Activated gamma-delta T cell treated with Interleukin-2 at 50 U/mL for 16 hours (primary cell): ENCODE results near the gene TELO2.

Source experiments
- DNase-seq: peaks from one replicate; pipeline ENCODE4 v3.0.0-alpha.2; 2020

TELO2 gene

GRCh38 chr16:1500465-1501150, 7.4 kb downstream of the TELO2 start:
- no peak for DNase-seq

GRCh38 chr16:1501630-1502029, 8.5 kb downstream of the TELO2 start:
- DNase-seq: no peak

DNA sequence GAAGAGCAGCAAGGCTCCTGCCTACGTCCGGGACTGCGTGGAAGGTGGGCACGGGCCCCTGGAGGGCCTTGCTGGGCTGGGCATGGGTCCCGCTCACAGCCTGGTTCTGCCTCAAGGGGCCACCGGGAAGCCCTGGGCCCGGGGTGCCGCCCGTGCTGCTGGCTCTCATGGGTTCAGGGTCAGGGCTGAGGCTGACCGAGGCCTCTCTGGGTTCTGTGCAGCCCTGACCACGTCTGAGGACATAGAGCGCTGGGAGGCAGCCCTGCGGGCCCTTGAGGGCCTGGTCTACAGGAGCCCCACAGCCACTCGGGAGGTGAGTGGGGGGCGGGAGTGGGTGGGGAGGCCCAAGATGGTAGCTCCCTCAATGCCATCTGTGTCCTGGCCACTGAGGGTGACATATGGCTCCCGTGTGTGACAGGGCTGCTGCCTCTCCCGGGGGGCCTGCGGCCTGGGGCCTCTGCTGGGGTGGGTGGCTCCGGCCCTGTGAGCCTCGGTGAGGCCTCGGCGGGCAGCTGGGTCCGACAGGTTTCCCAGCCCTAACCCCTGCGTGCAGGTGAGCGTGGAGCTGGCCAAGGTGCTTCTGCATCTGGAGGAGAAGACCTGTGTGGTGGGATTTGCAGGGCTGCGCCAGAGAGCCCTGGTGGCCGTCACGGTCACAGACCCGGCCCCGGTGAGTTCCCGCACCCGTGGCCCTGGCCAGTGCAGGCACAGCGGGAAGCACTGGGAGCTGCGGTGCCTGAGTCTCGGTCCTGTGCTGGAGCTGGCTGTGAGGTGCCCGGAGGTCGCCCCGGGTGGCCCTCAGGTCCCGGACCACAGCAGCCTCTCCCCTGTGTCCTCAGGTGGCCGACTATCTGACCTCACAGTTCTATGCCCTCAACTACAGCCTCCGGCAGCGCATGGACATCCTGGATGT, 9.2 kb downstream of the TELO2 start:
- DNase-seq: no peak

DNA sequence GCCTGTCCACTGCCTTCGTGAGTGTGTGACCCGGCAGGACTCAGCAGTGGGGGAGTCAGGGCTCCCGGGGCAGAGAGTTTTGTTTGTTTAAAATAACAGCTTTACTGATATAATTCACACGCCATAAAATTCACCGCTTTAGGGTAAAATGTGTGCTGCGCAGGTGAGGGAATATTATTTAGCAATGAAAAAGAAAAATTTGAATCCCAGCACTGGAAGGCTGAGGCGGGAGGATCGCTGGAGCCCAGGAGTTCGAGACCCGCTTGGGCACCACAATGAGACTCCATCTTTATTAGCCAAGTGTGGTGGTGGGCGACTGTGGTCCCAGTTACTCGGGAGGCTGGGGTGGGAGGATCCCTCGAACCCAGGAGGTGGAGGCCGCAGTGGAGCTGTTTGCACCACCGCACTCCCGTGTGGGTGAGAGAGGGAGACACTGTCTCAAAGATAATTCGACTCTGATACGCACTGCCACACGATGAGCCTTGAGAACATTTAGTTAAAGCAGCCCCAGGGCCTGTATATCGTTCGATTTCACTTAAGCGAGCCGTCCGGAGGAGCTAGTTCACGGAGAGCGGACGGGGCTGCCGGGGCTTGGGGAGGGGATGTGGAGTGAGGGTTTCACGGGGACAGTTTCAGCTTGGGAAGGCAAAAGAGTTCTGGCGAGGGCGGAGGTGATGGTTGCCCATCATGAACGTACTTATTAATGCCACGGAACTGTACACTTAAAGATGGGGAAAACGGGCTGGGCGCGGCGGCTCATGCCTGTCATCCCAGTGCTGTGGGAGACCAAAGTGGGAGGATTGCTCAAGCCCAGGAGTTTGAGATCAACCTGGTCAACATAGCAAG, 10.2 kb downstream of the TELO2 start:
- DNase-seq: no peak

GRCh38 chr16:1505073-1505844, 12.1 kb downstream of the TELO2 start:
- no peak for DNase-seq

- no peak for DNase-seq
Observed at GRCh38 chr16:1505912-1506311, 12.8 kb downstream of the TELO2 start.

DNA sequence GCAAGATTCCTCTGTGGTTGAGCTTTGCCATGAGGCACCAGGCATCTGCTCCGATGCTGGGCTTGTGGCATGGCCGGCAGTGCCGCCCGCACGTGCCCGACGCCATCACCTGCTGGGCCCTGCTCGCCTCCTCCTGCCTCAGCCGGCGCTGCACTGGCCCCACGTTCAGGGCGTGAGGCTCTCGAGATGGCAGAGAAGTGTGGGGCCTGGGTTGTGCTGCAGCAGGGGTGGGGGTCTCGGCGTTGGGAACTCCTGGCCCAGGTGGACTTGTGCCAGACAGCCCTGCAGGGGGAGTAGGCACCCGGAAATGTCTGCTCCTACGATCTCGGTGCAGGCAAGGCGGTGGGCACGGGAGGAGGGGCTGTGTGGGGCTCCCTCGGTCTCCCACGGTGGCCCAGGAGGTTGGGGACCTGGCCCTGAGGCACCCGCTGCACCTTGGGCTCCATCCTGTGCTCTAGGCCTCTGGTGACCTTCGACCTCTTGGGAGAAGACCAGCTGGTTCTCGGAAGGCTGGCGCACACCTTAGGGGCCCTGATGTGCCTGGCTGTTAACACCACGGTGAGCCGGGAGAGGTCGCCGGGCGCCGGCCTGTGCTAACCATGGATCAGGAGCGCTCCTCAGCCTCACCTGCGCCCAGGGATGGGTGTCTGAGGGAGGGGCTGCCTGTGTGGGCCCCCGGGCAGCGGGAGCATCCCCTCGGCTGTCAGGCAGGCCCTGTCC, 13.5 kb downstream of the TELO2 start:
- no peak for DNase-seq

GRCh38 chr16:1508494-1509187, 15.5 kb downstream of the TELO2 start:
- no peak for DNase-seq

DNA sequence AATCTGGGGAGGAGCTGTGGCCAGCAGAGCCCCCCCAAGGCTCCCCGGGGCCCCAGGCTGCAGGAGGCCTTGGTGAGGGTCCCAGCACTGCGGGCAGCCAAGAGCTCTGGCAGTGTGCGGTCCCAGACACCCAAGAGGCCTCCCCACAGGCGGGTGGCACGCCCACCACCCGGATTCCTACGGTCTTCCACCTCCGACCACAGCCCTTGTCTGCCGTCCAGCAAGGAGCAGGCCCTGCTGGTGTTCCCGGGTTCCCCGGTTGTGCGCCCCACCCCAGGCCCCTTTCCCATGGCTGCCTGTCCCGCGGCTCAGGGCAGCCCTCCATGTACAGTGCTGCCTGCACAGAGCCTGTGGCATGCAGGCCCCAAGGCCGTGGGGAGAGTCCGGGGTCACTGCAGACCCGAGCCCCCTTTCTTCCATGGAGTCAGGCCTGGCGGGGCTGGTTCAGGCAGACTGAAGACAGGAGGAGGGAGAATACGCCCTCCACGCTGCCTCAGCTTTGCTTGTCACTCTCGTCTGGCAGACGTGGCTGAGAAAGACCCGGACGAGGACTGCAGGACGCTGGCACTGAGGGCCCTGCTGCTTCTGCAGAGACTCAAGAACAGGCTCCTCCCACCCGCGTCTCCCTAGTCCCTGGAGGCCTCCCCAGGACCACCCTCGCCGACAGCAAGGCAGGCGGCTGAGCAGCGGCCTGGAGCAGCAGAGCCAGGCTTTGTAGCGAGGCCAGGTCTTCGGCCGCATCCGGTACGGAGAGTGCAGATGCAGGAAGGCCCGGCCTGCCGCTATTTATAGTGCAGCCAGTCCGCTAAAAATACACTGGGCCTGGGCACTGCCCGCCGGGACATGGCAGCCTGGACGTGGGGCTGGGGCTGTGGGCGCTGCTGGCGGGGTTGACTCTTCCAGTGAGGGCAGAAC, 16.4 kb downstream of the TELO2 start:
- DNase-seq: no peak

- DNase-seq: no peak
Observed at GRCh38 chr16:1510272-1510671, 17.1 kb downstream of the TELO2 start.

DNA sequence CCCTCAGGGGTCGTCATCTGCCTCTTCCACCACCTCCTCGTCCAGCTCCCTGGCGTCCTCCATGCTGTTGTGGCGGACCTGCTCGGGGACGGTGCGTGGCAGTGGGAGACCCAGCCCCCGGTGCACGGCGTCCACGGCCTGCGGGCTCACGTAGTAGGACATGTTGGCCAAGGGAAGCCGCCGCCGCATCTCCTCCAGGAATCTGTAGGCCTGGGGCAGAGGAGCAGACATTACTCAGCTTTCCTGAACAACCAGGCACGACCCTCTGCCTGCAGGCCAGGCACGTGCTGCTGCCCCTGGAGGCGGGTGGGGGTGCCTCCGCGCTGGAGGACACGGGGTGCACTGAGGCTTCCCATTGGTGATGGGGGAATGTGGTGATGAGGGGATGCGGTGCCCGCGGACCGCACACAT, 17.8 kb downstream of the TELO2 start:
- DNase-seq: no peak

- no peak for DNase-seq
Observed at GRCh38 chr16:1511662-1512569, 18.8 kb downstream of the TELO2 start.

- no peak for DNase-seq
Observed at GRCh38 chr16:1512774-1513173, 19.6 kb downstream of the TELO2 start.

GRCh38 chr16:1514507-1514906, 21.3 kb downstream of the TELO2 start:
- DNase-seq: no peak

GRCh38 chr16:1518626-1519135, 25.5 kb downstream of the TELO2 start:
- no peak for DNase-seq

GRCh38 chr16:1519831-1520230, 26.7 kb downstream of the TELO2 start:
- no peak for DNase-seq

- DNase-seq: no peak
Observed at GRCh38 chr16:1520461-1520860, 27.3 kb downstream of the TELO2 start.

DNA sequence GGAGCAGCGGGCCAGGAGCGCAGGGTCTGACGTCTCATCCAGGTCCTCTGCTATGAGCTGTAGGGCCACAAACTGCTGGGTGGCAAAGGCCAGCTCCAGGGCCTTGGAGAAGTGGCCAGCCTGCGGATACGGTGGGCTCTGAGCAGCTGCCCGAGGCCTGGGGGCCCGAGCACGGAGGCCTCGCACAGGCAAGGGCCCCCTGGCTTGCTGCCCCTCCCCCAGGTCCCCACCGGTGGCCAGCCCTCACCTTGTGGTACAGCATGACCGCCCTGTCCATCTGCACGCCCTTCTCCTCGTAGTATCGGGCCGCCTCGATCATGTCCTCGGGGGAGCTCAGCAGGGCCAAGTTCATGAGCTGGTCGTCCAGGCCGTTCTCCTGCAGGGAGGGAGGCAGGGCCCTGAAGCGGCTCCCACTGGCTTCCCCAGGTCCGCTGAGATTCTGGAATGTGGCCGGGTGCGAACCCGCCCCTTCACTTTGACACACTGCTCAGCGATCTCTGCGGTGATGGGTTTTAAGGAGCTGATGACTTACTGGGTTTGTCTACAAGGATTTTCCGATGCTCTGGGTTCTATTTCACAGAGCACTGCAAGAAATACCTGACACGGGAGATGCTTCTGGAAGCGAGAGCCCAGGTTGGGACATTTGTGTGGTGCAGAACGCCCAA, 30.6 kb downstream of the TELO2 start:
- no peak for DNase-seq
